ENCODE data around the gene MIA2. TPM values are rescaled to one million over a fixed set of nuclear protein-coding genes. Genes with fewer than 3 reads are reported as not detected.
A peak's percentile ranks its signal among the peaks of the same experiment; 100 is the strongest.
"Not testable (repeated sequence)": the region's sequence is repeated elsewhere in the genome, so short reads cannot be mapped to it uniquely, and the experiment has no call there.

The MIA2 gene
- total RNA-seq, 1 donor from 2014 or later: 24.7 TPM

DNA sequence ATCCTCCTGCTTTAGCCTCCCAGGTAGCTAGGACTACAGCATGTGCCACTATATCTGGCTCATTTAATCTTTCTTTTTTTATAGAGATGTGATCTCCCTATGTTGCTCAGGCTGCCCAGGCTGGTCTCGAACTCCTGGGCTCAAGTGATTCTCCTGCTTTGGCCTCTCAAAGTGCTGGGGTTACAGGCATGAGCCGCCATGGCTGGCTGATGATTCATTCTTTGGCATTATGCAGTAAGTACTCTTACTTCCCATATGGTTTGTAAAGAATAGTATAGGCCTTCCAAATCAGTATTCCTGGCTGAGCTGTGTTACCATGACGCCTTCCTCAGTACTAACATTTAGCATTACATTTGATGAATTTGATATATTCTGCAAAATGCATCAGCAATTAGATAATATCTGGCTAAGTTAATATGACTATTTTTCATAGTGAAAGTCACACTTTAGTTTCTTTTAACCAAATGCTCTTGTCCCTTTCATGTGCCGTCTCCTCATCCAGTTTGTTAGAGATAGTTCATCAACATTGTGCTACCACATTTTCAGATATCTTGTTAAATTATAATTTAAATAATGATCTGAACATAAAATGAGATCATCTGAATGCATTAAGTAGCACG is 3.2 kb upstream of the MIA2 start:
- no peak for DNase-seq

DNA sequence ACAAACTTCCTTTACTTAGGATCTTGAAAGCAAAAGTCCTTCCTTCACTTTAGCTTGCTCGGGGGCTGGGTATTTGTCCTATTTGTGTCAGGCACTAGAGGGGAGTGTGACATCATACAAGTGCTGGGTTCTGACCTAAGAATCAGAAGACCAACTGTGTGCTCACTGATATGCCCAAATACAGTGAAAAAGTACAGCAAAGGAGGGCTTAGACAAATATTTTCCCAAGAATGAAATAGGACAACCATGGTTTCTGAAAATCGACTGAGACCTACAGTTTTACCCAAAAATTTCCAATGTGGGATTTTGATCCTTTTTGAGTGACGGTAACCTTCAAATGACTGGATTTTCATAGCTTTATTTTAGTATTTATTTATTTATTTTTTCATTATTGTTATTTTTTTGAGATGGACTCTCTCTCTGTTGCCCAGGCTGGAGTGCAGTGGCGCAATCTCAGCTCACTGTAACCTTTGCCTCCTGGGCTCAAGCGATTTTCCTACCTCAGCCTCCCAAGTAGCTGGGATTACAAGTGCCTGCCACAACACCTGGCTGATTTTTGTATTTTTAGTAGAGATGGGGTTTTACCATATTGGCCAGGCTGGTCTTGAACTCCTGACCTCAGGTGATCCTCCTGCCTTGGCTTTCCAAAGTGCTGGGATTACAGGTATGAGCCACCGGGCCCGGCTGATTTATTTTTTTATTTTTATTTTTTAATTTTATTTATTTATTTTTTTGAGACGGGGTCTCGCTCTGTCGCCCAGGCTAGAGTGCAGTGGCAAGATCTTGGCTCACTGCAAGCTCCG is 1.8 kb upstream of the MIA2 start:
- DNase-seq: peak; percentile 57

DNA sequence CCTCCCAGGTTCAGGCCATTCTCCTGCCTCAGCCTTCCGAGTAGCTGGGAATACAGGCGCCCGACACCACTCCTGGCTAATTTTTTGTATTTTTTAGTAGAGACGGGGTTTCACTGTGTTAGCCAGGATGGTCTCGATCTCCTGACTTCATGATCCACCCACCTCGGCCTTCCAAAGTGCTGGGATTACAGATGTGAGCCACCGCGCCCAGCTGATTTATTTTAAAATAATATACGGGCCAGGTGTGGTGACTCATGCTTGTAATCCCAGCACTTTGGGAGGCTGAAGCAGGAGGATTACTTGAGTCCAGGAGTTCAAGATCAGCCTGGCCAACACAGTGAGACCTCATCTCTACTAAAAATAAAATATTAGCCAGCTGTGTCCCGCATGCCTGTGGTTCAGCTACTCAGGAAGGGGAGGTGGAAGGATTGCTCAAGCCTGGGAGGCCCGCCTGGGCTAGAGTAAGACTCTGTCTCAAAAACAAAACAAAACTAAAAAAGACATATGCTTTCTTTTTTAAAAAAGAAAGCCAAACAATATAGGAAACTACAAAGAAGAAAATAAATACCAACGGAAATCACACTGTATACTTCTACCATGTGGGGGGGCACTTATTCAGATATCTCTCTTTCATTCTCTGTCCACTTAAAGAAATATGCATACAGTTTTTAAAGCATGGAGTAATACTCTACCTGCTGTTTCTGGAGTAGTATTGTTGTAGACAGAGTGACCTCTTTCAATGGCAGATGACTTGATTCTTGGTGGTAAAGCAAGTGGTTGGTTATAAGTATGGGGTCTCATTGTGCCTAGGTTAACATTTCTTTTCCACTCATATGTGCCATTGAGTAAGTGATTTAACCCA is 930 bp upstream of the MIA2 start:
- no peak for DNase-seq

GRCh38 chr14:39234986-39235385 is 1.3 kb downstream of the MIA2 start:
- DNase-seq: not testable (repeated sequence)

DNA sequence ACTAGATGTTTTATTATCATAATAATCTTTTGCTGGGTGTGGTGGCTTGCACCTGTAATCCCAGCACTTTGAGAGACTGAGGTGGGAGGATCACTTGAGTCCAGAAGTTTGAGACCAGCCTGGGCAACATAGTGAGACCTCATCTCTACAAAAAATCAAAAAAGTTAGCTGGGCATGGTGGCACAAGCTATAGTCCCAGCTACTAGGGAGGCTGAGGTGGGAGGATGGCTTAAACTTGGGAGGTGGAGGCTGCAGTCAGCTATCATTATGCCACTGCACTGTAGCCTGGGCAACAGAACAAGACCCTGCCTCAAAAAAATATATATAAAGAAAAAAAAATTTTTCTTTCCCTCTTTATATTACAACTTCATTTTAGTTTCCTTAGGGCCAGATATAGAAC is 1.8 kb downstream of the MIA2 start:
- not testable (repeated sequence) for DNase-seq

- no peak for DNase-seq
Observed at GRCh38 chr14:39240769-39241168, 7.1 kb downstream of the MIA2 start.

DNA sequence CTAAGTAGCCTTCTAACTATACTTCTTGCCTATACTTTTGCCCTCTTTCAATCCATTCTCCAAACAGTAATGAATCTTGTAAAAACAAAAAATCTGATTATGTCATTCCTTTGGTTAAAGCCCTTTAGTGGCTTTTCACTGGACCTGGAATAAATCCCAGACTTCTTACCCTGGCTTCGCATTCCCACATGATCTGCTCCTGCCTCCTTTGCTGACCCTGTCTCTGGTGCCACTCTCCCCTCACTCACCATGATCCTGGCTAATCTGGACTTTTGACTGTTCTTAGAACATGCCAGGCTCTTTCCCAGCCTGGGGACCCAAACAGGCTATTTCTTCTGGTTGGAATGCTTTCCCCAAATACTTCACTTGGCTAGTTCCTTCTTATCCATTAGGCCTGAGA is 7.9 kb downstream of the MIA2 start:
- no peak for DNase-seq

DNA sequence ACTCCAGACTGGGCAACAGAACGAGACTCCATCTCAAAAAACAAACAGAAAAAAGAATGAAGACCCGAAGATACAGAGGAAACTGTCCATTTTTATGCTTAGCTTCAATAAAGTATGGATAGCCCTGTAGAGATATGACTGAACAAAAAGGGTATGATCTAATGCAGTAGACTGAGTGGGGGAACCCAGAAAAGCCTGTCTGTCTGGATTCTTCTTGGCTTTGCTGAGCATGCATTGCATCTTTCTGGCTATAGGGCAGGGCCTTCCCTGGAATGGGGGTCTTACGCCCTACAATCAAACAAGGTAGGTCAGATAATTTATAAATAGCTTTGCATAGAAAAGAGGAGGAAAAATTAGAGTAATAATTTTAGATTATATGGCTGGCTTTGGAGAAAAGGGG is 10.1 kb downstream of the MIA2 start:
- no peak for DNase-seq

- no peak for DNase-seq
Observed at GRCh38 chr14:39246618-39247017, 12.9 kb downstream of the MIA2 start.

- DNase-seq: peak; percentile 20
Observed at GRCh38 chr14:39247256-39247655, 13.5 kb downstream of the MIA2 start.

- DNase-seq: no peak
Observed at GRCh38 chr14:39251547-39251946, 17.8 kb downstream of the MIA2 start.

DNA sequence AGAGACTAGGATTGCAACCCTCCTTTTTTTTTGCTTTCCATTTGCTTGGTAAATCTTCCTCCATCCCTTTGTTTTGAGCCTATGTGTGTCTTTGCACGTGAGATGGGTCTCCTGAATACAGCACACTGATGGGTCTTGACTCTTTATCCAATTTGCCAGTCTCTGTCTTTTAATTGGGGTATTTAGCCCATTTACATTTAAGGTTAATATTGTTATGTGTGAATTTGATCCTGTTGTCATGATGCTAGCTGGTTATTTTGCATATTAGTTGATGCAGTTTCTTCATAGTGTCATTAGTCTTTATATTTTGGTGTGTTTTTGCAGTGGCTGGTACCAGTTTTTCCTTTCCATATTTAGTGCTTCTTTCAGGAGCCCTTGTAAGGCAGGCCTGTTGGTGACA is 23.7 kb downstream of the MIA2 start:
- DNase-seq: not testable (repeated sequence)

DNA sequence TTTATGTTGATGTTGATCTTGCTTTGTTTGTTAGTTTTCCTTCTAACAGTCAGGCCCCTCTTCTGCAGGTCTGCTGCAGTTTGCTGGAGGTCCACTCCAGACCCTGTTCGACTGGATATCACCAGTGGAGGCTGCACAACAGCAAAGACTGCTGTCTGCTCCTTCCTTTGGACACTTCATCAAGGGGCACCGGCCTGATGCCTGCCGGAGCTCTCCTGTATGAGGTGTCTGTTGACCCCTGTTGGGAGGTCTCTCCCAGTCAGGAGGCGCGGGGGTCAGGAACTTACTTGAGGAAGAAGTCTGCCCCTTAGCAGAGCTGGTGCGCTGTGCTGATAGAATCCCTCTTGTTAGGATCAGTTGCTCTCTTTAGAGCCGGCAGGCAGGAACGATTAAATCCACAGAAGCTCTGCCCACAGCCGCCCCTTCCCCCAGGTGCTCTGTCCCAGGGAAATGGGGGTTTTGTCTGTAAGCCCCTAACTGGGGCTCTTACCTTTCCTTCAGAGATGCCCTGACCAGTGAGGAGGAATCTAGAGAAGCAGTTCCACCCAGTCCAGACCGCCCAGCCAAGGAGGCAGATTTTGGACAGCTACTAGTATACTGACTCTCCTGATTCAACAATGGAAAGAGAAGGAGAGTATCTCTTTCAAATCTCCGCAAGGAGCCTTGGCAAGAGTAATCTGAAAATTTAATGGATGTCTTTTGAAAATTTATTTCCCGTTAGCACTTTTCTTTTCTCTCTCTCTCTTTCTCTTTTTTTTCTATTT is 25.2 kb downstream of the MIA2 start:
- no peak for DNase-seq

DNA sequence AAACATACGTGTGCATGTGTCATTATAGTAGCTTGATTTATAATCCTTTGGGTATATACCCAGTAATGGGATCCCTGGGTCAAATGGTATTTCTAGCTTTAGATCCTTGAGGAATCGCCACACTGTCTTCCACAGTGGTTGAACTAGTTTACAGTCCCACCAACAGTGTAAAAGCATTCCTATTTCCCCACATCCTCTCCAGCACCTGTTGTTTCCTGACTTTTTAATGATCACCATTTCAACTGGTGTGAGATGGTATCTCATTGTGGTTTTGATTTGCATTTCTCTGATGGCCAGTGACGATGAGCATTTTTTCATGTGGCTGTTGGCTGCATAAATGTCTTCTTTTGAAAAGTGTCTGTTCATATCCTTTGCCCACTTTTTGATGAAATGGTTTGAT is 26.4 kb downstream of the MIA2 start:
- DNase-seq: not testable (repeated sequence)

DNA sequence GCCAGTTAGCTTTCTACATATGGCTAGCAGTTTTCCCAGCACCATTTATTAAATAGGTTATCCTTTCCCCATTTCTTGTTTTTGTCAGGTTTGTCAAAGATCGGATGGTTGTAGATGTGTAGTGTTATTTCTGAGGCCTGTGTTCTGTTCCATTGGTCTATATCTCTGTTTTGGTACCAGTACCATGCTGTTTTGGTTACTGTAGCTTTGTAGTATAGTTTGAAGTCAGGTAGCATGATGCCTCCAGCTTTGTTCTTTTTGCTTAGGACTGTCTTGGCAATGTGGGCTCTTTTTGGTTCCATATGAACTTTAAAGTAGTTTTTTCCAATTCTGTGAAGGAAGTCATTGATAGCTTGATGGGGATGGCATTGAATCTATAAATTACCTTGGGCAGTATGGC is 28.5 kb downstream of the MIA2 start:
- not testable (repeated sequence) for DNase-seq

DNA sequence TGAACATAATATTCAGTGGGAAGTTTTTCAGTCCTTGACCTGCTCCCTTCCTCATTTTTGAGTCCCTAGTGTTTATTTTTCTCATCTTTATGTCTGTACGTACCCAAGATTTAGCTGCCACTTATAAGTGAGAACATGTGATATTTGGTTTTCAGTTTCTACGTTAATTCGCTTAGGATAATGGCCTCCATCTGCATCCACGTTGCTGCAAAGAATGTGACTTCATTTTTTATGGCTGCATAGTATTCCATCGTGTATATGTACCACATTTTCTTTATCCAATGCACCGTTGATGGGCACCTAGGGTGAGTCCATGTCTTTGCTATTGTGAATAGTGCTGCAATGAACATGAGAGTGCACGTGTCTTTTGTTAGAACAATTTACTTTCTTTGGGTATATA is 30.3 kb downstream of the MIA2 start:
- no peak for DNase-seq

GRCh38 chr14:39264558-39264957 is 30.8 kb downstream of the MIA2 start:
- no peak for DNase-seq

DNA sequence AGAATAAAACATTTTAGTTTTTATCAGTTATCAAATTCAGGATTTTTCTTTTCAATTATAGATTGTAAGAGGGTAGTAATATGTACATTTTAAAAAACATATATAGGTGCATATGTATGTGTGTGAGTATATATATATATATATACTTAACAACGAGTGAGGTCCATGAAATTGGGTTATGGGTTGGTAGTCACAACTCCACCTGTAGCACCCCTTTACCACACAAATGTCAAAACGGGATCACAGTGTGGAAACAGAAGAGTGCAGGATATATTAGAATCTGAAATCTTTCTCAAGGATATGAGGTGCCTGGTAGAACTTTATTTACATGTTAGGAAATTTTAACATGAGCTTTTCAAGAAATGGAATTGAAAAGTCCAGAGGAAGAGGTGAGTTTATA is 31.3 kb downstream of the MIA2 start:
- DNase-seq: peak; percentile 6

DNA sequence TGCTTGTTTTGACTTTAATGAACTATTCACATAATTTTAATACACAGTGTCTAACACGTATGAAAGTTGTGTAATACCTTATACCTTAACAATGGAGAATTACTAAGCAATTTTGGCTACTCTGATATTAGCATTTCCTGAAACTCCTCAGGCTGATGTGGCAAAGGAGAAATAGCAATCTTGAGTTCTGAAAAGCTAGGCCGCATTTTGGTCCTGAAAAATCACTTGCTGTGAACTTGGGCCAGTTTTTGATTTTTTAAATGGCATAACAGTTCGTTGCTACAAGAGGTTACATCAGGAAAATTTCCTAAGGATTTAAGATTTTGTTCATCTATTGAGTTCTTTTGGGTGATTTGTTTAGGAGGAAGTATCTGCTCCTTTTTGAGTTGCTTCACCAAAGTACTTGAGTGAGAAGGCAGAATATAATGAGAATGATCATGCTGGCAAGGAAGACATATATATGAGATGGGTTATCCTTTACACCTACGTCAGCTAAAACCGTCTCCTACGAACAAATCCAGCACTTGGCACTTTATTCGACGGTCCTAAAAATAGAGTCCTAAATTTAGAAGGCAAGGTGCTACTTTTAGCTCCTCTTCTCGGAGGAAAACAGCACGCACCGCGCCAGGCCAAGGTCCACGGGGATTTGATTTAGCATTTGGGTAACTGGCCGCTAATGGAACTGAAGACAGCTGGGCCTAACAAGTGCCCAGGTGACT is 32.2 kb downstream of the MIA2 start:
- peak; percentile 39 for DNase-seq

- DNase-seq: peak; percentile 68
Observed at GRCh38 chr14:39266525-39266870, 32.8 kb downstream of the MIA2 start.

GRCh38 chr14:39266871-39267607 is 33.3 kb downstream of the MIA2 start:
- DNase-seq: peak; percentile 88

All from dermis blood vessel endothelial cell (primary cell).